Parathyroid adenoma (tissue), 2 donors: Measurements from ENCODE around the gene PTPN14.

Experiments used
- H2AFZ ChIP-seq: fragments of 300-600 bp; sonication (generic); one replicate; pipeline ENCODE4 v1.7.0; 2017; ENCODE audit warnings: antibody characterized with exemption, mild to moderate bottlenecking
- H3K27ac ChIP-seq: fragments of 300-600 bp; sonication (generic); one replicate; pipeline ENCODE4 v1.7.0; 2017
- H3K27me3 ChIP-seq: fragments of 300-600 bp; sonication (generic); one replicate; pipeline ENCODE4 v1.7.0; 2017; ENCODE audit warnings: low read length; ENCODE audit not compliant: control insufficient read depth, insufficient read depth
- H3K36me3 ChIP-seq: fragments of 300-600 bp; sonication (generic); one replicate; pipeline ENCODE4 v1.7.0; 2017; ENCODE audit warnings: low read length; ENCODE audit not compliant: control insufficient read depth, insufficient read depth
- H3K4me1 ChIP-seq: fragments of 300-600 bp; sonication (generic); one replicate; pipeline ENCODE4 v1.7.0; 2017; ENCODE audit warnings: control low read depth
- H3K4me2 ChIP-seq: fragments of 300-600 bp; sonication (generic); one replicate; pipeline ENCODE4 v1.7.0; 2017; ENCODE audit warnings: low read length
- H3K4me3 ChIP-seq: fragments of 300-600 bp; sonication (generic); one replicate; pipeline ENCODE4 v1.7.0; 2017; ENCODE audit warnings: low read depth, low read length
- H3K79me2 ChIP-seq: fragments of 300-600 bp; sonication (generic); one replicate; pipeline ENCODE4 v1.7.0; 2017; ENCODE audit warnings: control low read depth
- H3K9ac ChIP-seq: fragments of 300-600 bp; sonication (generic); one replicate; pipeline ENCODE4 v1.7.0; 2017; ENCODE audit warnings: mild to moderate bottlenecking
- H3K9me3 ChIP-seq: fragments of 300-600 bp; sonication (generic); one replicate; pipeline ENCODE4 v1.7.0; 2017; ENCODE audit warnings: low read length; ENCODE audit not compliant: control insufficient read depth
- CTCF ChIP-seq: fragments of 300-600 bp; sonication (generic); IDR thresholded peaks from one replicate; pipeline ENCODE4 v1.7.0; 2017; ENCODE audit warnings: antibody characterized with exemption, mild to moderate bottlenecking
- donor health status: primary hyperparathyroidism.

The PTPN14 gene

DNA sequence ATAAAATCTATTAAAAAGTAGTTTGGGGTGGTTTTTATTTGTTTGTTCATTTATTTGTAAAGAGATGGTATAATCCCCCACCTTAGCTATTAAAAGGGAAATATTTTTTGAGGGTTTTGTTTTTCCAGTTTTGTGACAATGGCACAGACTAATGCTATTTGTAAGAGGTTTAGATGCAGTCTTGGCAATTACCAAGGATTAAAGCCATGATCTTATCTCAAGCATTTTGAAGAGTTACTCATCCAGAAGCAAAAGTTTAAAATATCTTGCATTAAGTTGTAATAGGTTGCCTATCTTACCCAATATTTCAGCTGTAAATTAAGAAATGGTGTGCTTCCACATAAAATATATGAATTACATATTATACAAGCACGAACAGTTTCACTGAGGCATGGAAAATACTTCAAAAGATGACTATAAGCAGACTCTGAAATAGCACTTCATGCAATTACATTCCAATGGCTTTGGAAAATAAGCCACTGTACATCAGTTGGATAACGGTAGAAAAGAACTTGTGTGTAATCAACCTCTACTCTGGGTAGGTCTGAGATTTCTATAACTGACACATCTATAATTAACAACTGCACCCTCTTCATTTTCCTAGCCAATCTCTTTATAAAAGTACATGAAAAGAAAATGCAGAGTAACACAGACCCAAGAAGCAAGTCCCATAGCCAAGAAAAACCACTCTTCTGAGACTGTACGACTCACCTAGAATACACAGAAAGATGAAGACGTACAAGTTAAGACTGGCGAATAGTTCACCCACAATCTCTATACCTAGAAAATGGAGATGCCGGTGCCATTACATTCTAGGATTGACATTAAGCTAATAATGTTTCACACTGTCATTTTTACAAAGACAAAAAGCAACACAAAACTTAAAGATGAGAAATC lies 95.2 kb downstream of the PTPN14 start:
- Histone ChIP-seq H3K9ac (no peak overlapping the region), H2AFZ (no peak overlapping the region), H3K4me2 (no peak overlapping the region), H3K27me3 (no peaks in the 10 kb centered on the region), H3K27ac (no peak overlapping the region), H3K36me3 (no peaks in the 10 kb centered on the region), H3K9me3 (no peaks in the 10 kb centered on the region), H3K4me3 (no peak overlapping the region), H3K79me2 (no peaks in the 10 kb centered on the region), H3K4me1 (no peaks in the 10 kb centered on the region)
- no peak for TF ChIP-seq CTCF

DNA sequence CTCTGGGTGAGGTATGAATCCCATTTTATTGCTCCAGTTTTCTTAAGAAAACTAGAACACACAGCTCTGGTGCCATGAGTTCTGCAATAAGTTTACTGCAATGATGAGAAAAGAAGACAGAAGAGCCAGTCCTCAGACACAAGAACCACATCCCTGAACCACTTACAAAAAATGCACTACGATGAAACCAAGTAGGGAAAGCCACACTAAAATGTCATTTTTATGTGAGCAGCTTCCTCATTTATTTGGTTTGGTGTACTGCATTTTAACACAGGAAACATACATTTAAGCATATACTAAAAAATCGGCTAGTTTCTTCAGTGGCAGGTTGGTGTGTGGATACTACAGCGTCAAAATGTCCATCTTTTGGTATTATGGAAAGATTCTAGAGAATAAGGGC lies 95.9 kb downstream of the PTPN14 start:
- no peaks in the 10 kb centered on the region for H3K36me3 ChIP-seq
- no peak for TF ChIP-seq CTCF
- no peak overlapping the region for H3K4me2 ChIP-seq
- H3K4me1 ChIP-seq = no peaks in the 10 kb centered on the region
- no peak overlapping the region for H3K27ac ChIP-seq
- H3K79me2 ChIP-seq = no peaks in the 10 kb centered on the region
- H2AFZ ChIP-seq = no peak overlapping the region
- H3K4me3 ChIP-seq = no peak overlapping the region
- no peaks in the 10 kb centered on the region for H3K9me3 ChIP-seq
- no peaks in the 10 kb centered on the region for H3K27me3 ChIP-seq
- H3K9ac ChIP-seq = no peak overlapping the region

- H3K9me3 ChIP-seq = no peaks in the 10 kb centered on the region
- no peak overlapping the region for H3K9ac ChIP-seq
- H3K27me3 ChIP-seq = no peaks in the 10 kb centered on the region
- H3K36me3 ChIP-seq = no peaks in the 10 kb centered on the region
- H3K4me1 ChIP-seq = no peaks in the 10 kb centered on the region
- H3K4me3 ChIP-seq = no peak overlapping the region
- no peak for TF ChIP-seq CTCF
- H3K79me2 ChIP-seq = no peaks in the 10 kb centered on the region
- H2AFZ ChIP-seq = no peak overlapping the region
- no peak overlapping the region for H3K27ac ChIP-seq
- no peak overlapping the region for H3K4me2 ChIP-seq
Measured at GRCh38 chr1:214454569-214455396, 96.6 kb downstream of the PTPN14 start.

DNA sequence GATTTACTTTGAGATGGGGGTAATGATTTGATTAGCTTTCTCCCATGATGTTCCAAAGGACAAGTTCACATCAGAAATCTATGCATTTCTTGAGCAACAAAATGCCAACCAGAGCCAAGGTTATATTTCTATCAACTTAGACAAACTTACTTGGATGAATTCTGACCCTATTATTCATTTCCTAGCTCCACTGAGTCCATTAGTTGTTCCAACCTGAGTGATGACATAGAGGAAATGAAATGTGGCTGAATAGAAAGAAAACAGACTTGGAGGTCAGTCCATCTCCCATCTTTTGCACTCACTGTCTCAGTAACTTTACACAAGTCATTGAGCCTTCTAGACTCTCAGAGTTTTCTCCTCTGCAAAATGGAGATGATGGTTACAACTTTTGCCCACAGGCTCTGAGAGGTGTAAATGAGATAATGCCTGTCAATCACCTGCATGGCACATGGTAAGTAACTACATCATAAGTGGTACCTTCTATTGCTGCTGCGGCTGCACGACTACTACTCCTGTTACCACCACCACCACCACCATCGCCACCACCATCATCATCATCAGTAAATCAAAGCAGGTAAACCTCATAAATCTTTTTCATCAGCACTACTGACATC lies 98.2 kb downstream of the PTPN14 start:
- Histone ChIP-seq H3K27me3 (no peaks in the 10 kb centered on the region), H3K27ac (no peak overlapping the region), H3K4me3 (no peak overlapping the region), H3K79me2 (no peaks in the 10 kb centered on the region), H2AFZ (no peak overlapping the region), H3K4me2 (no peak overlapping the region), H3K9ac (no peak overlapping the region), H3K4me1 (no peaks in the 10 kb centered on the region), H3K36me3 (no peaks in the 10 kb centered on the region), H3K9me3 (no peaks in the 10 kb centered on the region)
- TF ChIP-seq CTCF = no peak
